ENCODE measurements around the gene PGPEP1. TPM values are rescaled to one million over a fixed set of nuclear protein-coding genes. Genes with fewer than 3 reads are reported as not detected.
A peak's percentile ranks its signal among the peaks of the same experiment; 100 is the strongest.
"Not testable (repeated sequence)": the region's sequence is repeated elsewhere in the genome, so short reads cannot be mapped to it uniquely, and the experiment has no call there.

Gene PGPEP1
- total RNA-seq, 2 donors from 2014 or later = 38.3 to 47.2 TPM

- no peaks in the 10 kb centered on the region for H3K36me3 Mint-ChIP-seq
- H3K9me3 Mint-ChIP-seq = no peaks in the 10 kb centered on the region
- H3K27ac Mint-ChIP-seq = no peak overlapping the region
- ATAC-seq = no peak
- DNase-seq (ENCODE audit: low spot score in 2 of 2) = no peak
Measured at GRCh38 chr19:18388960-18389725, 48.7 kb downstream of the PGPEP1 start.

GRCh38 chr19:18389726-18390064 is 49.3 kb downstream of the PGPEP1 start:
- no peak for ATAC-seq
- no peak for DNase-seq (ENCODE audit: low spot score in 2 of 2)
- H3K36me3 Mint-ChIP-seq = no peaks in the 10 kb centered on the region
- H3K27ac Mint-ChIP-seq = no peak overlapping the region
- H3K9me3 Mint-ChIP-seq = no peaks in the 10 kb centered on the region

- Mint-ChIP-seq H3K9me3 (no peaks in the 10 kb centered on the region), H3K36me3 (no peaks in the 10 kb centered on the region), H3K27ac (no peak overlapping the region)
- DNase-seq (ENCODE audit: low spot score in 2 of 2) = no peak
- no peak for ATAC-seq
Measured at GRCh38 chr19:18390065-18390907, 49.9 kb downstream of the PGPEP1 start.

- no peak for ATAC-seq
- Mint-ChIP-seq H3K36me3 (no peaks in the 10 kb centered on the region), H3K9me3 (no peaks in the 10 kb centered on the region), H3K27ac (no peak overlapping the region)
- DNase-seq (ENCODE audit: low spot score in 2 of 2) = no peak
Measured at GRCh38 chr19:18391509-18392075, 51.2 kb downstream of the PGPEP1 start.

GRCh38 chr19:18392417-18392816 is 52.0 kb downstream of the PGPEP1 start:
- no peaks in the 10 kb centered on the region for H3K9me3 Mint-ChIP-seq
- no peaks in the 10 kb centered on the region for H3K36me3 Mint-ChIP-seq
- no peak overlapping the region for H3K27ac Mint-ChIP-seq
- DNase-seq (ENCODE audit: low spot score in 2 of 2) (no peak), ATAC-seq (no peak)

- Mint-ChIP-seq H3K9me3 (no peaks in the 10 kb centered on the region), H3K27ac (no peak overlapping the region), H3K36me3 (no peaks in the 10 kb centered on the region)
- DNase-seq (ENCODE audit: low spot score in 2 of 2) (no peak), ATAC-seq (no peak)
Measured at GRCh38 chr19:18392926-18393325, 52.5 kb downstream of the PGPEP1 start.

- DNase-seq (ENCODE audit: low spot score in 2 of 2) (no peak), ATAC-seq (no peak)
- no peak overlapping the region for H3K27ac Mint-ChIP-seq
- no peaks in the 10 kb centered on the region for H3K9me3 Mint-ChIP-seq
- H3K36me3 Mint-ChIP-seq = no peaks in the 10 kb centered on the region
Measured at GRCh38 chr19:18393836-18394235, 53.4 kb downstream of the PGPEP1 start.

GRCh38 chr19:18396471-18397241 is 56.3 kb downstream of the PGPEP1 start:
- no peak for DNase-seq (ENCODE audit: low spot score in 2 of 2)
- Mint-ChIP-seq H3K9me3 (no peaks in the 10 kb centered on the region), H3K27ac (no peak overlapping the region), H3K36me3 (no peaks in the 10 kb centered on the region)
- ATAC-seq = no peak

- Mint-ChIP-seq H3K36me3 (no peaks in the 10 kb centered on the region), H3K9me3 (no peaks in the 10 kb centered on the region), H3K27ac (no peak within 1 kb of the TSS)
- DNase-seq (ENCODE audit: low spot score in 2 of 2) (no peak), ATAC-seq (no peak)
Measured at GRCh38 chr19:18397242-18398202, 57.1 kb downstream of the PGPEP1 start, which contains the start of gene LRRC25. LRRC25 (minus strand) TSS chr19:18397622; CDS start chr19:18396963, 659 bp downstream.

- Mint-ChIP-seq H3K36me3 (no peaks in the 10 kb centered on the region), H3K27ac (no peak overlapping the region), H3K9me3 (no peaks in the 10 kb centered on the region)
- ATAC-seq = no peak
- DNase-seq (ENCODE audit: low spot score in 2 of 2) = no peak
Measured at GRCh38 chr19:18399008-18399407, 58.6 kb downstream of the PGPEP1 start.

GRCh38 chr19:18401580-18402112 is 61.2 kb downstream of the PGPEP1 start:
- DNase-seq (ENCODE audit: low spot score in 2 of 2) = no peak
- no peaks in the 10 kb centered on the region for H3K9me3 Mint-ChIP-seq
- H3K36me3 Mint-ChIP-seq = no peaks in the 10 kb centered on the region
- peak in 1 of 2 donors; percentile 38 for ATAC-seq
- H3K27ac Mint-ChIP-seq = no peak overlapping the region

GRCh38 chr19:18402455-18403248 is 62.3 kb downstream of the PGPEP1 start:
- DNase-seq (ENCODE audit: low spot score in 2 of 2); ATAC-seq; H3K27ac Mint-ChIP-seq; H3K9me3 Mint-ChIP-seq; H3K36me3 Mint-ChIP-seq: not testable (repeated sequence)

GRCh38 chr19:18405754-18406153 is 65.4 kb downstream of the PGPEP1 start:
- not testable (repeated sequence) for H3K9me3 Mint-ChIP-seq; H3K36me3 Mint-ChIP-seq; ATAC-seq; DNase-seq (ENCODE audit: low spot score in 2 of 2); H3K27ac Mint-ChIP-seq

- Mint-ChIP-seq H3K36me3 (no peaks in the 10 kb centered on the region), H3K27ac (no peak overlapping the region), H3K9me3 (no peaks in the 10 kb centered on the region)
- no peak for ATAC-seq
- no peak for DNase-seq (ENCODE audit: low spot score in 2 of 2)
Measured at GRCh38 chr19:18406749-18407148, 66.4 kb downstream of the PGPEP1 start.

GRCh38 chr19:18408053-18408476 is 67.7 kb downstream of the PGPEP1 start:
- H3K9me3 Mint-ChIP-seq = no peaks in the 10 kb centered on the region
- peak in 1 of 2 donors; percentile 33 for ATAC-seq
- peak in 1 of 2 donors; percentile 49 for DNase-seq (ENCODE audit: low spot score in 2 of 2)
- no peaks in the 10 kb centered on the region for H3K36me3 Mint-ChIP-seq
- no peak overlapping the region for H3K27ac Mint-ChIP-seq
